Hepatic stellate cell (primary cell): ENCODE measurements around the gene LYZL1.
"Not testable (repeated sequence)": the region's sequence is repeated elsewhere in the genome, so short reads cannot be mapped to it uniquely, and the experiment has no call there.

Source experiments
- DNase-seq: peaks from one replicate; pipeline ENCODE4 v3.0.0; 2011; ENCODE audit warnings: low spot score

LYZL1 gene

DNA sequence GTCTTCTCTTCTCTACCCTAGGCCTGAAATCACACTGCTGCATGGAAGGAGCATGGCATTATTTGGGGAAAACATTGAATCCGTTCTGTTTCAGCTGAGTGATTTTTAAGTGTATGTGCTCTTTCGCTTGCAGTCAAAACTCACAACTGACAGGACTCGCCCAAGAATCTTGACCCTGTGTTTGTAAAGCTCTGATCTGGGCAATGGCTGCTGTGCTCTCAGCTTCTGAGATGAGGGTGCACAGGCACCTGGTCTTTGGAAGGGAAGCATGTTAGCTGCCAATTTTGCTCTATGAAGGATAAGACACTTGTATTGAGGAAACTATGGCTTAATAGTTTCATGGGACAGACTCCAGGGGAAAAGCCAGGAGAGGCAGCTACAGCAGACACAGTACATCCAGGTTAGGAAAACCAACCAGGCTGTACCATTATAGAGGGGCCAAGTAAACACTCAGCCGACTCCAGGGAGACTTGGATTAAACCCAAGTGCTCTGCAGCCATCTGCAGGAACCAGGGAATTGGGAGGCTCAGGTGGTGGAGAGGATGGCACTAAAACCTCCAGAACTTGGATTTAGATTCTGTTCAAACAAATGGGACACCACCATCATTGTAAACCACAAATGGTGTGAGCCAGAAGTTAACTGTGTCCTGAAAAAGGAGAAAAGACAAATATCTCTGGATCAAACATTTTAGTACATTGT is 43.3 kb downstream of the LYZL1 start:
- DNase-seq: no peak

DNA sequence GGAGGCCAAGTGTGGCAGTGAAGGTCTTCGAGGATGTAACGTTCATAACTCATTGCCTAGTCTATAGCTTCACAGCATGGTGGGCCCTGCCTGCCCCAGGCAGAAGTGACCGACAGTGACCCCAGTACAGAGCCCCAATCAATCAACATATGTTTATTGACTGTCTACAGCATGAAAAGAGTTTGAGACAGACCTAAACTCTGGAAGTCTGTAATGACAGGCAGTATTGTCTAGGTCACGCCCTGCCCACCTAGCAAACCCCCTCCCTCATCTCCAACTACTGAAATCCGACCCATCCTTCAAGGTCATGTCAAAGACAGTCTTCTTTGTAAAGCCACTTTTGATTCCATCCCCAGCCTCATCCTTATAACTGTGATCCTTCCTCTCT is 43.9 kb downstream of the LYZL1 start:
- no peak for DNase-seq

DNA sequence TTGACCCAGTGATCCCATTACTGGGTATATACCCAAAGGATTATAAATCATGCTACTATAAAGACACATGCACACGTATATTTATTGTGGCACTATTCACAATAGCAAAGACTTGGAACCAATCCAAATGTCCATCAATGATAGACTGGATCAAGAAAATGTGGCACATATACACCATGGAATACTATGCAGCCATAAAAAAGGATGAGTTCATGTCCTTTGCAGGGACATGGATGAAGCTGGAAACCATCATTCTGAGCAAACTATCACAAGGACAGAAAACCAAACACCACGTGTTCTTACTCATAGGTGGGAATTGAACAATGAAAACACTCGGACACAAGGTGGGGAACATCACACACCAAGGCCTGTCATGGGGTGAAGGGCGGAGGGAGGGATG is 48.7 kb downstream of the LYZL1 start:
- DNase-seq: not testable (repeated sequence)

DNA sequence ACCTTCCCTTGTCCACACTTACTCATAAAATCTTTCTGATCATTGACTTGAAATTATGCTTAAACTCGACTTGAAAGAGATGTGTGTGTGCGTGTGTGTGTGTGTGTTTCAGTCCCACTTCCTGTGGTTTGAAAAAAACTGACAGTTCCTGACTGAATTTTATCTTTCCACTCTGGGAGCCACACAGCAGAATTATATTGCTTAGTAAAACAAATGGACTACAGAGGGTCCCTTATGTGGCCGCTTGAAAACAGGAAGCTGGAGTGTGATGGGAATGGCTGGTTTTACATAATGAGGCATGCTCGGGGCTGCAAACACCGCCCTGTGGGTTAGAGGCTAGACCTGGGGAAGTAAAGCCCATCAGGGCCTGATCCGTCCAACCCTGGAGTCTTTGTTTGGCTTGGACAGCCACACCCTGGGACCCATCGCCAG is 54.8 kb downstream of the LYZL1 start:
- no peak for DNase-seq

DNA sequence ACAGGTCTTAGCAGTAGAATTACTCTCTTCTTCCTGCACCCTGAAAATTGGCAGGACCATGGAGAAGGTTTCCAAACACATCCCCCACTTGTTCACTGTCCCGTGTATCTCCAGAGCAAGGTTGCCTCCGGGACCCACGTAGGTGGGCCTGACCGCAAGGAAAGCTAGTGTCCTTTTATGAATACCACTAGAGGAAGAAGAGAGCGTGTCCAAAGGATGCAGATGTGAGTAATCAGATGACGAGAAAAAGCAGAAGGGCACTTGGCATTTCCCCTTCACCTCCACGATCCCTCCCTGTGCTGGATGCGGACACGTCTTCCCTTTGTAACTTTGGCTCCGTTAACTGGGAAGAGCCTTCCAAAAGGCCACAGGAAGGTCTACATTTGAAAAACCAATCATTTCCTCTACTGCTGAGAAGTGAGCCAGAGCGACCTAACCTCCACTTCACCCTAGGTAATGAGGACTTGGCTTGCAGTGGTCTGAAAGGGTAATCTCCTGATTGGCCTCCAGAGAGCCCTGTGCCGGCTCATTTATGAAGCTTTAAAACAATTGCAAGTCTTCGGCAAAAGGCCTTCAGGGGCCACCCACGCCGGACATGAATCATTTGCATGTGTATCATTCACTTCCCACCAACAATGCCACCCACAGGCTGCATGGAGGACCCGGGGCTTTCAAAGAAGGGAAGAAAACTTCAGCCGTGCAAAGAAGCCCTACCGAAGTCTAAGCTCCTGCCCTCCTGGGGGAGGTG is 55.4 kb downstream of the LYZL1 start:
- no peak for DNase-seq

DNA sequence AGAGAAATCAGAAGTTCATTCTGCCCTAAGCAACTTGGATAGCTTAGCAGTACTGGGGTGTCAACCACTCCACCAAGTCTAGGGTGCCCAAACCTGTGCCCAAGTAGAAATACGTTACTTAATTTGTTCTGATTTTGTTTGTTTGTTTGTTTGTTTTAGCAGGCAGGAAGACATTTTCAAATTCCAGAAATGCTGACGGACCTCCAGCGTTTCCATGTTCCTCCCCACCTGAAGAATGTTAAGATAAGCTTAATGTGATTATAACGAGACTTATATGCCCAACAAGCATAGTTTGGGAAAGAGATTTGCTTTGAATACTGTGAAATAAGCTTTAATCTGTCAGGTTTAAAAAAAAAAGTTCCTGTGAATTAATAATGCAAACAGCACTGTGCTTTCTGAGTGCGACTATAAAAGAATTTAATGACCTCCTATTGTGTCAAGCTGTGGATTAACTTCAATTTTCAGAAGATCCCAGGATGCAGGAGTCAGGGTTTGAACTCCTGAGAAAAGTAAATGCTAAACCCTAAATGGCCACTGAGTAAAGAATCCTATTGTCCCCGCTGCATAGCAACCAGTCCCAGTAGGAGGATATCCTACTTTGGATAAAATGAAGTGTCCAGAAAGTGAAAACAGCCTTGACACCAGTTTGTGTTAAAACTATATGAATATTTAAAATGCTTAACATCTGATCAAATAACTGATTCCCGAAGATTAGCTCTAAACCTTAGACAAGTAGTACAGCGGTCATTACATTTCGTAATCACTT is 56.5 kb downstream of the LYZL1 start:
- no peak for DNase-seq

DNA sequence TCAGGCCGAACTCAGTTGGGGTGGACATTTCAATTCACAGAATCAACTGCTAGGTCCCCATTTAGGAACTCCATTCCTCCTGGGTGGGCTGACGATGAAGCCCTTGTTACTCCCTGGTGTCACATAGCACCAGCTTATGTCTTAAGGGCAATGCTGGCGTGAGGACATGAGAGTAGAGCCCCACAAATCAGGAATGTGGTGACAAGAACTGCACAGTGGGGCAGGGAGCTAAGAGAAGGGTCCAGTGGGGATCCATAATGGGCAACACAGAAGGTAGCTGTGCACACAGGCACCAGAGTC is 57.0 kb downstream of the LYZL1 start:
- DNase-seq: no peak

DNA sequence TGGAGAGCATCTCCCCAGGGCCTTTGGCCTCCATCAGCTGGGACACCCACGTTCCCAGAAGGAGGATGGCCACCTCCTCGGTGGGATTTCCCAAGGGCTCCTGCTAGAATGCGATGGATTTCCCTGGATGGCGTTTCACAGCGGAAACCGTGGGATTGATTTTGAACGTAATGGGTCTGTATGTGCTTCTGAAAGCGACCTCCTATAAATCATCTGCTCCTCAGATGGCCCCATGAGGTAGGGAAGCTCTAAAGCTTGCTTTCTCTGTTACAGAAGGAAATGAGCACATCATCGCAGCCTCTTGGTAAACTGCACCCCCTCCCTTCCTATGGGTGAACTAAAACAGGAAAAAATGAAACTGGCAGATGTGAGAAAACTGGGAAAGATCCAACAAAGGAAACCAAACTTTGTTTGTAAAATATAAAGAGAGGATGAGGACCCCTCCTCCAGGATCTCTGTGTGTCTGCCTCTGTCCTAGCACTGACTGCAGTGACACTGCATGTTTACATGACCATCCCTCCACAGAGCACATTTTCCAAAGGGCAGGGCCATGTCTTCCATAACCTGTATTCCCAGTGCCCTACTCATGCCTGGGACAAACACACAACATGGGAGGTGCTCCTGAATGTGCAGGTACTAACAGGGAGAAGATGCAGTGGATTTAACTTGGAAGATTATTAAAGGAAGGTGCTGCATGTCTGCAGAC is 57.6 kb downstream of the LYZL1 start:
- DNase-seq: no peak

DNA sequence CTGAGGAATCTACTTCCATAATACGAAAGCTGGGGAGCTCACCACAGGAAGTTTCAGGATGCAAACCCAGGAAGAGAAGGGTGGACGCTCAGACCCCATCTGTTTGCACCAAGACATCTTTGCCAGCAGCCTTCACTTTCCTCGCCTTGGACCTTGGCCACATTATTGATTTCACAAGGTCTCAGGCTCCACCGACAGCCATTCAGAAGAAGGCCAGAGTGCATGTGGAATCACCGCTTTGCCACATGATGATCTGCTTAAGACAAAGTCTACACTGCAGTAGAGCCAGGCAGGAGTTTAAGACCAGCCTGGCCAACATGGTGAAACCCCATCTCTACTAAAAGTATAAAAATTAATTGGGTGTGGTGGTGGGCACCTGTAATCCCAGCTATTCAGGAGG is 60.0 kb downstream of the LYZL1 start:
- no peak for DNase-seq

DNA sequence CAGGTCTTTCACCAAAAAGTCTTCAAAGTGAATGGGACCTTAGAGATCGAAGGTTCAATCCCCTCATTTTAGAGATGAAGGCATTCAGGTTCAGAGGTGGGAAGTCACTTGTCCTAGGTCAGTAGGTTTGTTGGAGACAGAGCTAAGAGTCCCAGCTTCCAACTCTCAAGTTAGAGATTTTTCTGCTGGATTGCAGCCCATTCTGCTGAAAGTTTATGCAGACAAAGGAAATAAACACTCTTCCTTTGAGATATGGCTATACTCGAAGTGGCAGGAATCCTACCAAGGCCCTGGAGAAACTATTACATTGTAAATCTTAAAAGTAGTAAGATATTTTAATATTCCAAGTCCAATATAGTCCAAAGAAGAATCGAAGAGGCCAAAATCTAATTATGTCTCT is 64.4 kb downstream of the LYZL1 start:
- DNase-seq: no peak

DNA sequence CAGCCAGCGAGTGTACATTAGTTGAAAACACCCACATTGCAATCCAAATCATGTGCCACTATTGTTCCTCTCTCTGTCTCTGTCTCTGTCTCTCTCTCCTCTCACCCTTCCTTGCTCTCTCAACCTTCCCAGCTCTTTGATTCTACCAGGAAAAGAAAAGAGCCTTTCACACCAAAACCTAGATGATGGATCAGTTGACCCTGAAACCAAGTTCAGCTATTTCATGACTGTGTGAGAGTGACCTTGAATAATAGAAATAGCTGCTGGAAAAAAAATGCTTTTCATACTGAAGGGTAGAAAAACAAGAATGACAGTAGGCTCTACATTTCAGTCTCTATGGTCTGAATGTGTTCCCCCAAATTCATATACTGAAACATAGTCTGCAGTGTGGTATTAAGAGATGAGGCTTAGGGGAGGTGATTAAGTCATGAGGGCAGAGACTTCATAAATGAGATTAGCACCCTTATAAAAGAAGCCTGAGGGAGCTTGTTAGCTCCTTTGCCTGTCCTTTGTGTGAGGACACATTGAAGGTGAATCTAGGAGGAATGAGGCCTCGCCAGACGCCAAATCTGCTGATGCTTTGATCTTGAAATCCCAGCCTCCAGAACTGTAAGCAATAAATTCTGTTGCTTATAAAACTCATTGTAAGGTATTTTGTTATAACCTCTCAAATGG is 65.2 kb downstream of the LYZL1 start:
- DNase-seq: no peak

DNA sequence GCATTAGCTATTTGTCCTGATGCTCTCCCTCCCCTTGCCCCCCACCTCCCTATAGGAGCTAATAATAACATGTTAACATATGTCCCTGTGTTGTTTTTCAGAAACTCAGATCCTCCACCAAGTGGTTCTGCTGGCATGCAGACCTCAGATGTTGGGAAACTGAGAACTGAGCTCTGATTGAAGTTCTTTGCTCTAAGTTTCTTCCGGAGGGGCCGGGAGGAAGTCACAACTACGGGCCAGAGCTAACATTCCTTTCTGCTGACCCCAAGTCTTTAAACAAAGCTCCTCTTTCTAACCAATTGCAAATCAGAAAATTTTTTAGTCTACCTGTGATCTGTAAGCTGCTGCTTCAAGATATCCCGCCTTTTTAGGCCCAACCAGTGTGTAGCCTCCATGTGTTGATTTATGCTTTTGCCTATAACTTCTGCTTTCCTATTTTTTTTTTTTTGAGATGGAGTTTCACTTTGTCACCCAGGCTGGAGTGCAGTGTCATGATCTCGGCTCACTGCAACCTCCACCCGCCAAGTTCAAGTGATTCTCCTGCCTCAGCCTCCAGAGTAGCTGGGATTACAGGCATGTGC is 66.6 kb downstream of the LYZL1 start:
- DNase-seq: no peak

DNA sequence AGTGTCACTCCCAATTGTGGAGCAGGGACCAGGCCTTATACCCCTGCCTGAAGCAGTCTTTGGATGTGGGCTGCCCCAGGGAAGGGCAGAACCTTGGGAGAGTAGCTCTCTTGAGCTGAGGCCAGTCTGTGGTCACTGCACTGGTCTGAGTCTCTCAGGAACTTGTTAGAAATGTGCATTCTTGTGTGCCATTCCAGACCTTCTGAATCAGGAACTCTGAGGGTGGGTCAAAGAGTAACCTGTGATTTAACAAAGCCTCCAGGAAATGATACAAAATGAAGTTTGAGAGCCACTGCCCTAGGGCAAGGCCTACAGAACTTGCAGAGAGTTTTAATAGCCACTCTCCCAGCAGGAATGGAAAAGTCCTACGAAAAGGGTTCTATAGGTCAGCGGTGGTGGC is 68.1 kb downstream of the LYZL1 start:
- no peak for DNase-seq

DNA sequence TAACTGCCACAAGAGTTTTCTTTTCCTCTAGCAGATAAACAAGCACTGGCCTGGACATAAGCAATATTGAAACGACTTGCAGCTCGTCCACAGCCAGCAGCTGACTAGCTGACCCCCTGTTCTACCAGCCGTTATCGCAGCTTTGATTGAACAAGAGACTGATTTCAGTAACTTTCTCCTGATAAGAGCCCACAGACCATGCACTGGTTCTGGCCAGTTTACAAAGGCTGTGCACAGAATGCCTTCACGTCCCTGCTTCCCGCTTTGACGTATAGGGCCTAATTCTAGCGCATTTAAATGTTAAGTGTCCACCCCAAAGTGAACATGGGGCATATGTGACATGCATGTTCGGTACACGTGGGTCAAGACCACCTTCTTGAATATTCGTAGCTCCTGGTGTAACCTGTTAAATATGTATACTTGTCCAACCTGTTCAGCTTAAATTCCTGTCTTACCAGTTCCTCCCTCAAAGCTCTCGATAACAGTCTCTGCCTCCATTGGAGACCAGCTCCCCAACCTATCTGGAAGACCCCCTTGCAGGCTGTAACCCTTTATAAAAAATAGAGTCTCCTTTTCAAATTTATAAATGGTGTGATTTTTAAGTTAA is 69.2 kb downstream of the LYZL1 start:
- DNase-seq: no peak

DNA sequence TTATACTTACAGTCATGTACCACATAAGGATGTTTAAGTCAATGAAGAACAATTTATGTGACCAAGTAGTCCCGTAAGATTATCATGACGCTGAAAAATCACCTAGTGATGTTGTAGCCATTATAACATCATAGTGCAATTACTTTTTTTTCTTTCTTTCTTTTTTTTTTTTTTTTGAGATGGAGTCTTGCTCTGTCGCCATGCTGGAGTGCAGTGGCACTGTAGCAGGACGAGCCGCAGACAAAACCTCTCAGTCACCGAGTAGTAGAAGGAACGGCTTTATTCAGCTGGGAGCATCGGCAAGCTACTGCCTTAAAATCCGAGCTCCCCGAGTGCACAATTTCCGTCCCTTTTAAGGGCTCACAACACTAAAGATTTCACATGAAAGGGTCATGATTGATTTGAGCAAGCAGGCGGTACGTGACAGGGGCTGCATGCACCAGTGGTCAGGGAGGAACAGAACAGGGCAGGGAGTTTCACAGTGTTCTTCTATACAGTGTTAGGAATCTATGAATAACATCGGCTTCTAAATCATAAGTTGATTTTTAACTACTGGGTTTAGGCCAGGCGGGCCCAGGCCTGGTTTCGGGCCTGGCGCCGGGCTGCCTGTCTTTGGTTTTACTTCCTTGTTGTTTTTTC is 71.5 kb downstream of the LYZL1 start:
- DNase-seq: not testable (repeated sequence)
